Bronchial epithelial cell (primary cell): ENCODE data around the gene SCAF4. TPM values are rescaled to one million over a fixed set of nuclear protein-coding genes. Genes with fewer than 3 reads are reported as not detected.
A peak's percentile ranks its signal among the peaks of the same experiment; 100 is the strongest.

Experiments
- DNase-seq: peaks from one replicate; pipeline ENCODE4 v3.0.0-alpha.2; 2010; ENCODE audit warnings: low read depth
- FAIRE-seq: peaks from 2 replicates; lab custom pipeline; 2011; peaks lifted over from hg19 to GRCh38; lab: Jason Lieb, UNC
- H3K27me3 ChIP-seq: 2 replicates; pipeline ENCODE4 v1.5.1; 2011; ENCODE audit warnings: low read length; ENCODE audit not compliant: control insufficient read depth, insufficient read depth
- H3K36me3 ChIP-seq: 2 replicates; pipeline ENCODE4 v1.5.1; 2011; ENCODE audit warnings: low read length; ENCODE audit not compliant: control insufficient read depth, insufficient read depth
- H3K4me3 ChIP-seq: 2 replicates; pipeline ENCODE4 v1.5.1; 2011; ENCODE audit warnings: mild to moderate bottlenecking, low read depth, low read length, control low read depth
- total RNA-seq: library from RNA; depleted of rRNA; stranded (reverse); fragments of >200 nt; gene quantifications from 2 replicates; pipeline ENCODE4 v1.2.1, GENCODE V29; 2014
- TF ChIP-seq, protein P1 (sequence below): IDR thresholded peaks from 2 replicates; pipeline ENCODE4 v1.5.1; 2011; ENCODE audit warnings: mild to moderate bottlenecking, moderate library complexity, low read length, control low read depth, inconsistent platforms; ENCODE audit not compliant: insufficient read depth, severe bottlenecking

The SCAF4 gene
- total RNA-seq, 1 donor from 2014 or later, result 2.9 TPM

DNA sequence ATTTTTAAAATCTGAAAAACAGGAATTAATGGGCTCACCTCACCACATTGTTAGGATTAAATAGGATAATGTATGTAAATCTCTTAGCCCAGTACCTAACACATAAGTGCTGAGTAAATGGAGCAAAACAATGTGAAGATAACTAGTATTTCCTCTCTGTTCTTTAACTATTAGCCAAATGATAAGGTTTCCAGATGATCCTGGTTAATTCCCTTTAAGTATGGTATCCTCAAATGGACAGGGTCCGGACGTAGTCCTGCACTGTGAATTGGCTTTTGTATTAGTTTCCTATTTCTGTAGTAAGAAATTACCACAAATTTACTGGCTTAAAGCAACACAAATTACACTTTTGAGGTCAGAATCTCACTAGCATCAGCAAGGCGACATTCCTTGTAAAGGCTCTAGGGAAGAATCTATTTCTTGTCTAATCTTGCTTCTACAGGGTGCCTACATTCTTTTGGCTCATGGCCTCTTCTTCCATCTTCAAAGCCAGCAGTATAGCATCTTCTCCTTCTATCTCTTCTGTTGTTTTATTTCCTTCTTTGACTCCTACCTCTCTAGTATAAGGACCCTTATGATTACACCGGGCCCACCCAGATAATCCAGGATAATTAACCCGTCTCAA lies 17.1 kb downstream of the SCAF4 start:
- TF ChIP-seq, protein P1, sequence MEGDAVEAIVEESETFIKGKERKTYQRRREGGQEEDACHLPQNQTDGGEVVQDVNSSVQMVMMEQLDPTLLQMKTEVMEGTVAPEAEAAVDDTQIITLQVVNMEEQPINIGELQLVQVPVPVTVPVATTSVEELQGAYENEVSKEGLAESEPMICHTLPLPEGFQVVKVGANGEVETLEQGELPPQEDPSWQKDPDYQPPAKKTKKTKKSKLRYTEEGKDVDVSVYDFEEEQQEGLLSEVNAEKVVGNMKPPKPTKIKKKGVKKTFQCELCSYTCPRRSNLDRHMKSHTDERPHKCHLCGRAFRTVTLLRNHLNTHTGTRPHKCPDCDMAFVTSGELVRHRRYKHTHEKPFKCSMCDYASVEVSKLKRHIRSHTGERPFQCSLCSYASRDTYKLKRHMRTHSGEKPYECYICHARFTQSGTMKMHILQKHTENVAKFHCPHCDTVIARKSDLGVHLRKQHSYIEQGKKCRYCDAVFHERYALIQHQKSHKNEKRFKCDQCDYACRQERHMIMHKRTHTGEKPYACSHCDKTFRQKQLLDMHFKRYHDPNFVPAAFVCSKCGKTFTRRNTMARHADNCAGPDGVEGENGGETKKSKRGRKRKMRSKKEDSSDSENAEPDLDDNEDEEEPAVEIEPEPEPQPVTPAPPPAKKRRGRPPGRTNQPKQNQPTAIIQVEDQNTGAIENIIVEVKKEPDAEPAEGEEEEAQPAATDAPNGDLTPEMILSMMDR, result no peak
- FAIRE-seq (no peak), DNase-seq (no peak)
- H3K36me3 ChIP-seq, result no peaks in the 10 kb centered on the region
- H3K4me3 ChIP-seq, result no peak overlapping the region
- H3K27me3 ChIP-seq, result no peaks in the 10 kb centered on the region

DNA sequence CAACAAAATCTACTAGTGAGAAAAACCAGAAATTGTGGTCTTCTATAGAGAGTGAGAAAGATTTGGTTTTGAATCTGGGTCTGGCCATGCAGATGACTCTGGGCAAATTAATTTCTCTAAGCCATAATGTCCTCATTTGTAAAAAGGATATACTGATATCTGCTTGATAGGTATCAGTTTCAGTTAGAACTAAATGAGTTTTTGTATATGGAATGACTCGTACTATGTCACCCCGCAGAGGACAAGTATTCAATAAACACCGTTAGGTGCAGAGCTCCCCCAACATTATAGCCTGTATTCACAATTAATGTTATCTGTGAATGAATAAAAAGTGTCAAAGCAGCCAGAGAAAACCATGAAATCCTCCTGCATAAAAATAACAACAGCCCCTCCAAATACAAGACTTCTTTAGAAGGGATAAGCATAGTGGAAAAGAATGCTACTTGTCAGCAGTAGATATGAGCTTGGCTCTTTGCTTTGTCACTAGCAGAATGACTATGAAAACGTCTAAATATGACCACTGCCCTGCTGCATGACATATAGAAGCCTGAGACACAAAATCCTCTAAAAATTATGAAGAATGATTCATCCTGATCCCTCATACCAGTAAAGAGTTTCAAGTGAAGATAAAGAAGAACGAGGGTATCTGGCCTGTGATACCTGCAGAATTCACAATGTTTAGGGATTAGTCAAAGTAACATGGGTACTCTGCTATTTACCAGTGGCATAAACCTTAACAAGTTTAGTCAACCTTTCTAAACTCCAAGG lies 17.8 kb downstream of the SCAF4 start:
- FAIRE-seq (no peak), DNase-seq (peak; percentile 13)
- no peak overlapping the region for H3K4me3 ChIP-seq
- H3K27me3 ChIP-seq, result no peaks in the 10 kb centered on the region
- H3K36me3 ChIP-seq, result no peaks in the 10 kb centered on the region
- TF ChIP-seq, protein P1, result no peak

DNA sequence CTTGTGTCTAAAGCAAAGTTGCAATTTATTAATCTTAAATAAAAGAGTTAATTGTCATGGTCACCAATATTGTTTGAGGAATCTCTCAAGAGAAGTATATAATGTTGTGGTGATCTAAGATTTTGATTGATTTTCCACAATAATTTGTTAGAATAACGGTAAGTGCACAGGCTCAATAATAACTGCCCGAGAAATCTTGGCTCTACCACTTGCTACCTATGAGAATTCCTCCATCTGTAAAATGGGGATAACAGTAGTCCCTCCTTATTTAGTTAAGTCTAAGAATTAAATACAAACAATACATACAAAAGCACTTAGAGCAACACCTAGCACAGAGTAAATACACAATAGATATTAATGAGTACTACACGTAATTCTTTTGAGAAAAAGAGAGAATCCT lies 18.8 kb downstream of the SCAF4 start:
- FAIRE-seq, result no peak
- TF ChIP-seq, protein P1, result no peak
- H3K36me3 ChIP-seq, result no peaks in the 10 kb centered on the region
- H3K4me3 ChIP-seq, result no peak overlapping the region
- DNase-seq, result no peak
- no peaks in the 10 kb centered on the region for H3K27me3 ChIP-seq

DNA sequence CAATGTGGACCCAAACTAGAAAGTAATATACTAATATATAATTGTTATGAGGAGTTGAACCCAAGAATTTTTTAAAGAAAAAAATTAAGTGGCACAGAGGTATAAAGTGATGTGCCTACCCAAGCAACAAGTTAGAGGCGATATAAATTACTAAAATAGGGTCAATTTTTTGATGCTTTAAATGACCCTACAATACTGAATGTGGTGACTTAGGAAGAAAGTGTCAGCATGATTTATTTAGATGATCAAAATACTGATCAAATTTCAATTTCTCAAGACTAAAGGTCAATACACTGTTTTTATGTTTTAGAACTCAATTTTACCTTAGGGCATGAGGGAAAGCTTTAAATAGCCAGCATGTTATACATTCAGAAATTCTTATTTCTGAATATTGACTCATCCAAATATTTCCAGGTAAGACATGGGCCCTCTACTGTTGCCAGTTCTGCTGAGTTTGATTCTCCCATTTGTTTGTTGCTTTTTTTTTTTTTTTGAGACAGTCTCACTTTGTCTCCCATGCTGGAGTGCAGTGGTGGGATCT lies 20.1 kb downstream of the SCAF4 start:
- Histone ChIP-seq H3K27me3 (no peaks in the 10 kb centered on the region), H3K36me3 (no peaks in the 10 kb centered on the region), H3K4me3 (no peak overlapping the region)
- TF ChIP-seq, protein P1, result no peak
- FAIRE-seq, result no peak
- no peak for DNase-seq

DNA sequence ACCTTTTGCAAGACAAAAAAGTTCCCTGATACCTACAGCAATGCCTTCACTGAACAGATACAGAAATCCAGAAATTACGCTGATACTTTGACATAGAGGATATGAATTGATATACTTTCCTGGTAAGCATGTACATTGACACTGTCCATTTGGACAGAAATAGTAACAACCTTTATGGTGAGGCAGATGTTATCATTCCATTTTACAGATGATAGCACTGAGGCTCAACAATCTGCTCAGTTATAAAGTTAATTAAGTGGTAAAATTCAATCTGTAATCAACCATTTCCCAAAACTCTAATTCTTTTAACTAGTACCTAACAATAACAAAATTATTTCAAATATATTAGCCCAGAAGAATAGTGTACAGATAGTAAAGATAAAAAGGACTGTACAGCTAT lies 20.6 kb downstream of the SCAF4 start:
- Histone ChIP-seq H3K36me3 (no peaks in the 10 kb centered on the region), H3K4me3 (no peak overlapping the region), H3K27me3 (no peaks in the 10 kb centered on the region)
- TF ChIP-seq, protein P1, result no peak
- DNase-seq (no peak), FAIRE-seq (no peak)
